Endothelial cell of umbilical vein (primary cell): ENCODE measurements around the gene CCT5. TPM values are rescaled to one million over a fixed set of nuclear protein-coding genes. Genes with fewer than 3 reads are reported as not detected.

Source experiments
- BruUV-seq: library from RNA; stranded (reverse); fragments of 400-500 nt; replicated peaks from 2 replicates; lab custom pipeline; 2021; lab: Mats Ljungman, UMichigan
- CTCF ChIA-PET: fragments of 300-600, 350-600 bp; sonication (Branson Sonifier 250); formaldehyde crosslinking; loops from one replicate; lab custom pipeline; 2021; ENCODE audit warnings: antibody characterized with exemption, inconsistent platforms; lab: Charles Lee
- POLR2A ChIA-PET: fragments of 300-600, 350-600 bp; sonication (Branson Sonifier 250); formaldehyde crosslinking; loops from one replicate; lab custom pipeline; 2021; ENCODE audit warnings: antibody characterized with exemption, inconsistent platforms; lab: Charles Lee
- DNase-seq: peaks from one replicate; pipeline ENCODE4 v3.0.0-alpha.2; 2011; ENCODE audit warnings: low read depth, low spot score
- FAIRE-seq: peaks from 2 replicates; lab custom pipeline; 2011; peaks lifted over from hg19 to GRCh38; lab: Jason Lieb, UNC
- H2AFZ ChIP-seq: 2 replicates; pipeline ENCODE4 v1.6.0; 2012; ENCODE audit warnings: low read depth, low read length, control low read depth, inconsistent platforms
- H3K27ac ChIP-seq: 2 replicates; pipeline ENCODE4 v1.5.1; 2011; ENCODE audit warnings: low read depth, mild to moderate bottlenecking, control low read depth, low read length, moderate library complexity; ENCODE audit not compliant: insufficient read depth
- H3K27me3 ChIP-seq, 2 experiments: 2 replicates each; pipeline versions ENCODE4 v1.6.0 to v1.6.1; 2011; ENCODE audit warnings: low read length in 2 of 2, mixed read lengths in 1 of 2; ENCODE audit not compliant: control insufficient read depth in 2 of 2, insufficient read depth in 2 of 2
- H3K36me3 ChIP-seq, 2 experiments: 2 replicates in 1 of 2; 3 replicates in 1 of 2; pipeline ENCODE4 v1.5.1; 2011; ENCODE audit warnings: low read length in 2 of 2, mild to moderate bottlenecking in 1 of 2, moderate library complexity in 1 of 2; ENCODE audit not compliant: control insufficient read depth in 2 of 2, insufficient read depth in 2 of 2; ENCODE audit errors: extremely low read depth in 1 of 2
- H3K4me1 ChIP-seq: 3 replicates; pipeline ENCODE4 v1.5.1; 2011; ENCODE audit warnings: mild to moderate bottlenecking, low read length; ENCODE audit not compliant: control insufficient read depth, insufficient read depth; ENCODE audit errors: extremely low read depth
- H3K4me2 ChIP-seq: 2 replicates; pipeline ENCODE4 v1.6.1; 2011; ENCODE audit warnings: low read length, control low read depth, mixed read lengths; ENCODE audit not compliant: insufficient read depth
- H3K4me3 ChIP-seq, 3 experiments: fragments of 200-600 bp in 1 of 3; sonication (generic), shearing (Covaris generic) in 1 of 3; replicated peaks in 1 of 3; 2 replicates each; pipeline ENCODE4 v1.5.1; 2011 to 2016; ENCODE audit warnings: control low read depth in 3 of 3, low read length in 3 of 3, mild to moderate bottlenecking in 2 of 3, inconsistent platforms in 1 of 3, low read depth in 1 of 3, moderate library complexity in 1 of 3; ENCODE audit not compliant: insufficient read depth in 1 of 3
- H3K79me2 ChIP-seq: 2 replicates; pipeline ENCODE4 v1.6.0; 2012; ENCODE audit warnings: low read length, inconsistent platforms; ENCODE audit not compliant: control insufficient read depth, insufficient read depth
- H3K9ac ChIP-seq: replicated peaks from 2 replicates; pipeline ENCODE3; 2011; ENCODE audit warnings: low read length, control low read depth; ENCODE audit not compliant: insufficient read depth; ENCODE audit errors: extremely low read depth
- H3K9me1 ChIP-seq: replicated peaks from 3 replicates; pipeline ENCODE4 v1.6.0; 2011; ENCODE audit warnings: mild to moderate bottlenecking, low read length; ENCODE audit not compliant: control insufficient read depth, insufficient read depth; ENCODE audit errors: extremely low read depth
- H3K9me3 ChIP-seq: replicated peaks from 2 replicates; pipeline ENCODE4 v1.5.1; 2012; ENCODE audit warnings: low read length, inconsistent platforms; ENCODE audit not compliant: control insufficient read depth, insufficient read depth
- H4K20me1 ChIP-seq: replicated peaks from 2 replicates; pipeline ENCODE3; 2011; ENCODE audit warnings: mild to moderate bottlenecking, low read length; ENCODE audit not compliant: control insufficient read depth, insufficient read depth; ENCODE audit errors: extremely low read depth
- EZH2 ChIP-seq: IDR thresholded peaks from 2 replicates; pipeline ENCODE4 v1.6.1; 2012; ENCODE audit warnings: borderline replicate concordance, low read depth, mild to moderate bottlenecking, moderate library complexity, low read length, inconsistent platforms; ENCODE audit not compliant: severe bottlenecking
- FOS ChIP-seq: IDR thresholded peaks from 2 replicates; pipeline ENCODE4 v1.6.1; 2011; ENCODE audit warnings: mild to moderate bottlenecking, low read length, moderate library complexity, borderline replicate concordance; ENCODE audit not compliant: insufficient read depth
- GATA2 ChIP-seq: IDR thresholded peaks from 2 replicates; pipeline ENCODE4 v1.7.0; 2011; ENCODE audit warnings: low read depth, mild to moderate bottlenecking, moderate library complexity, mixed read lengths, low read length; ENCODE audit not compliant: insufficient read length, insufficient read depth
- JUN ChIP-seq: IDR thresholded peaks from 2 replicates; pipeline ENCODE4 v1.6.1; 2011; ENCODE audit warnings: borderline replicate concordance, low read depth; ENCODE audit not compliant: insufficient read length, insufficient read depth
- MAX ChIP-seq: IDR thresholded peaks from 2 replicates; pipeline ENCODE4 v1.6.1; 2011; ENCODE audit not compliant: insufficient read depth, insufficient read length
- MYC ChIP-seq: IDR thresholded peaks from one replicate; pipeline ENCODE4 v1.6.1; 2011; ENCODE audit warnings: mild to moderate bottlenecking, low read depth, low read length
- POLR2A ChIP-seq: IDR thresholded peaks from 2 replicates; pipeline ENCODE4 v1.6.1; 2012; ENCODE audit warnings: low read depth, mild to moderate bottlenecking, control low read depth, low read length
- POLR2AphosphoS5 ChIP-seq: IDR thresholded peaks from 2 replicates; pipeline ENCODE4 v1.6.1; 2012; ENCODE audit warnings: low read depth, mild to moderate bottlenecking, control low read depth, low read length, moderate library complexity; ENCODE audit not compliant: insufficient read depth
- dilution Hi-C: fragments of 300-500 bp; cut with MboI; formaldehyde crosslinking; loops from one replicate; pipeline ENCODE4 v1.15.0; 2019; ENCODE audit warnings: low sequenced_read_pairs; ENCODE audit not compliant: extremely low pct_ligation_motif_present
- intact Hi-C: fragments of 100-400 bp; cut with micrococcal nuclease; formaldehyde crosslinking; loops from one replicate; pipeline ENCODE4 v1.10.0; 2022
- polyA plus RNA-seq, 4 experiments: library from polyadenylated mRNA; depleted of rRNA in 3 of 4; stranded (reverse) in 3 of 4; unstranded in 1 of 4; fragments of >200 nt; gene quantifications; 2 replicates each; pipeline versions ENCODE4 v1.2.1 to v1.2.3, GENCODE V29; 2011 to 2012; ENCODE audit warnings: missing spikeins in 1 of 4
- small RNA-seq: library from RNA; depleted of rRNA; stranded (forward); fragments of <200 nt; gene quantifications from one replicate; pipeline ENCODE3, GENCODE V24; 2012; ENCODE audit warnings: low replicate concordance, low read depth; ENCODE audit not compliant: insufficient read depth, insufficient read length
- total RNA-seq: library from RNA; stranded (reverse); gene quantifications from 2 replicates; pipeline ENCODE4 v1.2.3, GENCODE V29; 2021

Gene CCT5
- total and polyA plus RNA-seq, 2 donors (not counting 3 experiments of a cell fraction or from before 2014, with no cell fraction given): 323 to 386 TPM

- Histone ChIP-seq H3K4me2 (no peak overlapping the region), H3K36me3 (no peaks in the 10 kb centered on the region), H3K9me1 (no peaks in the 10 kb centered on the region), H3K79me2 (no peaks in the 10 kb centered on the region), H3K9ac (no peak overlapping the region), H3K9me3 (no peaks in the 10 kb centered on the region), H3K27ac (no peak overlapping the region), H4K20me1 (no peaks in the 10 kb centered on the region), H3K27me3 (no peaks in the 10 kb centered on the region), H3K4me1 (peaks cover 2% of the 10 kb centered on the region), H2AFZ (no peak overlapping the region), H3K4me3 (no peak overlapping the region)
- ChIA-PET CTCF (interaction anchor here (1.2 to 1.8 kb wide), 2 partner anchors 31 to 56 kb away, joined by 4 to 7 read pairs; no protein-coding TSS in a partner anchor), POLR2A (interaction anchor here (0.7 kb wide), 1 partner anchor 38 kb away, joined by 5 read pairs; the partner anchor contains the start of gene MARCHF6)
- TF ChIP-seq EZH2 (no peak), JUN (no peak), MAX (no peak), MYC (no peak), GATA2 (no peak), POLR2A (no peak), FOS (no peak), POLR2AphosphoS5 (no peak)
- intact Hi-C loops (no loop called here), dilution Hi-C loops (no loop called here)
- DNase-seq (no peak), FAIRE-seq (no peak)
- no TSS peak for BruUV-seq
Observed at GRCh38 chr5:10315201-10315600, 65.1 kb downstream of the CCT5 start.

Small RNA genes lying within 50 kb of the gene (small RNA-seq; reads per million reads assigned to genes)
- not detected for gene RF00019

Other genes starting within 250 kb of the CCT5 start
- gene ATPSCKMT, start 392 bp upstream of the CCT5 start, total RNA-seq: 16.7 and 19.7 TPM in 2 replicates
- gene ATPSCKMT, start 392 bp upstream of the CCT5 start, polyA plus RNA-seq: 11.4 and 25.4 TPM in 2 replicates
- 14.3 and 15.9 TPM in 2 replicates for gene CMBL, start 57.6 kb downstream of the CCT5 start, total RNA-seq
- 19.8 and 23.9 TPM in 2 replicates for gene CMBL, start 57.6 kb downstream of the CCT5 start, polyA plus RNA-seq
- gene MARCHF6, start 103.4 kb downstream of the CCT5 start, total RNA-seq: 105 and 108 TPM in 2 replicates
- 89.1 and 112 TPM in 2 replicates for gene MARCHF6, start 103.4 kb downstream of the CCT5 start, polyA plus RNA-seq
- 0.55 and 0.60 TPM in 2 replicates for gene ROPN1L, start 191.6 kb downstream of the CCT5 start, total RNA-seq
- 0.13 and 0.30 TPM in 2 replicates for gene ROPN1L, start 191.6 kb downstream of the CCT5 start, polyA plus RNA-seq